A549 (cell line): ENCODE data around the gene WDR49. TPM values are rescaled to one million over a fixed set of nuclear protein-coding genes. Genes with fewer than 3 reads are reported as not detected.

ENCODE experiments used
- ATAC-seq, 2 experiments: fragments of 200-7000 bp in 1 of 2; fragments of >200 bp in 1 of 2; cut with Nextera tagmentation in 1 of 2; cut with Tn5 transposase in 1 of 2; 3 replicates each; pipeline versions ENCODE4 v1.8.0 to v1.9.1; 2018 to 2020; ENCODE audit warnings: mild to moderate bottlenecking in 1 of 2, moderate library complexity in 1 of 2
- CTCF ChIA-PET: fragments of 300-600 bp; sonication (Branson Sonifier 250); formaldehyde crosslinking; extraction: SDS; loops from one replicate; lab custom pipeline; 2021; ENCODE audit warnings: antibody characterized with exemption, inconsistent platforms; lab: Yijun Ruan, JAX
- POLR2A ChIA-PET: fragments of 350-600 bp; formaldehyde crosslinking; extraction: SDS; loops from one replicate; lab custom pipeline; 2021; ENCODE audit warnings: antibody characterized with exemption, inconsistent platforms; lab: Yijun Ruan, JAX
- DNase-seq, 2 experiments: peaks; one replicate each; pipeline versions ENCODE4 v3.0.0 to v3.0.0-alpha.2; 2011 to 2016; ENCODE audit warnings: low read depth in 1 of 2, low spot score in 1 of 2
- FAIRE-seq: peaks from 2 replicates; lab custom pipeline; 2011; peaks lifted over from hg19 to GRCh38; lab: Jason Lieb, UNC
- H3K27ac ChIP-seq, 2 experiments: fragments of >200 bp; sonication (Bioruptor Twin); formaldehyde crosslinking; 3 replicates each; pipeline ENCODE4 v1.5.1; 2016 to 2017
- H3K4me1 ChIP-seq: fragments of >200 bp; sonication (Bioruptor Twin); formaldehyde crosslinking; 3 replicates; pipeline ENCODE4 v1.6.1; 2016
- H3K4me2 ChIP-seq: fragments of >200 bp; sonication (Bioruptor Twin); formaldehyde crosslinking; 3 replicates; pipeline ENCODE4 v1.6.1; 2016
- H3K4me3 ChIP-seq: fragments of >200 bp; sonication (Bioruptor Twin); formaldehyde crosslinking; 3 replicates; pipeline ENCODE4 v1.5.1; 2016
- H3K9me3 ChIP-seq: fragments of >200 bp; sonication (Bioruptor Twin); formaldehyde crosslinking; 3 replicates; pipeline ENCODE4 v1.6.1; 2016
- CEBPB ChIP-seq, 2 experiments: fragments of >200 bp in 1 of 2; sonication (Bioruptor Twin) in 1 of 2; formaldehyde crosslinking in 1 of 2; IDR thresholded peaks; 2 replicates each; pipeline ENCODE4 v1.6.1; 2012 to 2016
- CHD2 ChIP-seq: fragments of 150-350 bp; IDR thresholded peaks from 2 replicates; pipeline ENCODE4 v1.6.1; 2014; ENCODE audit warnings: low read length; ENCODE audit not compliant: partially characterized antibody
- CTCF ChIP-seq: fragments of >200 bp; sonication (Bioruptor Twin); formaldehyde crosslinking; IDR thresholded peaks from 3 replicates; pipeline ENCODE4 v1.5.1; 2016
- GATA3 ChIP-seq: IDR thresholded peaks from 2 replicates; pipeline ENCODE4 v1.6.1; 2012; ENCODE audit warnings: borderline replicate concordance
- HES2 ChIP-seq: fragments of >200 bp; sonication (Bioruptor Twin); formaldehyde crosslinking; IDR thresholded peaks from 2 replicates; pipeline ENCODE4 v1.6.1; 2016
- HOXB5 ChIP-seq: fragments of 250-450 bp; sonication (Bioruptor Pico); IDR thresholded peaks from 2 replicates; pipeline ENCODE4 v1.5.0; 2020; ENCODE audit warnings: mild to moderate bottlenecking, moderate library complexity
- JUN ChIP-seq, 2 experiments: fragments of >200 bp; sonication (Bioruptor Twin); formaldehyde crosslinking; IDR thresholded peaks; 2 replicates in 1 of 2; 3 replicates in 1 of 2; pipeline ENCODE4 v1.6.1; 2016 to 2017
- JUNB ChIP-seq: fragments of >200 bp; sonication (Bioruptor Twin); formaldehyde crosslinking; IDR thresholded peaks from 2 replicates; pipeline ENCODE4 v1.6.1; 2016
- MAX ChIP-seq: IDR thresholded peaks from 2 replicates; pipeline ENCODE4 v1.6.1; 2012
- MAZ ChIP-seq: fragments of 150-350 bp; IDR thresholded peaks from 2 replicates; pipeline ENCODE4 v1.6.1; 2014; ENCODE audit warnings: antibody characterized with exemption, low read depth, low read length, borderline replicate concordance
- MYC ChIP-seq: IDR thresholded peaks from 2 replicates; pipeline ENCODE4 v1.6.1; 2012; ENCODE audit warnings: mild to moderate bottlenecking, inconsistent platforms, low read length, improper control_type of control experiment, borderline replicate concordance
- NR3C1 ChIP-seq: fragments of >200 bp; sonication (Bioruptor Twin); formaldehyde crosslinking; IDR thresholded peaks from 3 replicates; pipeline ENCODE4 v1.6.1; 2017
- PHF8 ChIP-seq: fragments of 200-600 bp; sonication (generic); IDR thresholded peaks from 2 replicates; pipeline ENCODE4 v1.6.1; 2016; ENCODE audit warnings: low read depth, mild to moderate bottlenecking, antibody characterized with exemption, moderate library complexity, borderline replicate concordance
- RAD21 ChIP-seq, 2 experiments: fragments of >200 bp in 1 of 2; sonication (Bioruptor Twin) in 1 of 2; formaldehyde crosslinking in 1 of 2; IDR thresholded peaks in 1 of 2; conservative IDR thresholded peaks in 1 of 2; 2 replicates in 1 of 2; 3 replicates in 1 of 2; pipeline ENCODE4 v1.6.1; 2012 to 2018; ENCODE audit warnings: inconsistent platforms in 1 of 2
- RFX5 ChIP-seq: fragments of 450-650 bp; IDR thresholded peaks from 2 replicates; pipeline ENCODE4 v1.7.1; 2014; ENCODE audit warnings: antibody characterized with exemption, mild to moderate bottlenecking, moderate library complexity
- RNF2 ChIP-seq: fragments of 200-600 bp; sonication (generic); IDR thresholded peaks from 2 replicates; pipeline ENCODE4 v1.6.1; 2016; ENCODE audit warnings: low read depth, mild to moderate bottlenecking, antibody characterized with exemption, moderate library complexity, borderline replicate concordance
- USF2 ChIP-seq: fragments of 450-650 bp; IDR thresholded peaks from 2 replicates; pipeline ENCODE4 v1.6.1; 2014; ENCODE audit warnings: antibody characterized with exemption
- ZC3H11A ChIP-seq: fragments of 450-650 bp; IDR thresholded peaks from 2 replicates; pipeline ENCODE4 v1.6.1; 2014; ENCODE audit warnings: antibody characterized with exemption, mild to moderate bottlenecking
- ZFP36 ChIP-seq: fragments of 450-650 bp; IDR thresholded peaks from 2 replicates; pipeline ENCODE4 v1.6.1; 2014; ENCODE audit warnings: borderline replicate concordance; ENCODE audit not compliant: partially characterized antibody
- ZNF302 ChIP-seq: fragments of 250-450 bp; sonication (Bioruptor Pico); IDR thresholded peaks from 2 replicates; pipeline ENCODE4 v1.9.0; 2021; ENCODE audit warnings: inconsistent platforms, mild to moderate bottlenecking, moderate library complexity
- WGBS: methylation state at CpG from one replicate; pipeline ENCODE4 v1.1.6; 2017; ENCODE audit errors: missing lambda C conversion rate; 5-methylcytosine and 5-hydroxymethylcytosine counted together
- polyA plus RNA-seq, 4 experiments: library from polyadenylated mRNA; depleted of rRNA in 3 of 4; stranded (reverse); fragments of >200 nt; fragmentation: RNase III in 1 of 4; extraction: RNeasy Plus Mini Kit Qiagen cat#74134 plus additional on column Dnase treatment in 1 of 4; gene quantifications; 2 replicates in 3 of 4; 3 replicates in 1 of 4; pipeline ENCODE4 v1.2.3, GENCODE V29; 2011 to 2017

The WDR49 gene
- polyA plus RNA-seq, 2 of the 4 experiments (the other 2 are of a cell fraction), result not detected

- TF ChIP-seq PHF8, result no peak
- no peak for TF ChIP-seq HOXB5 (CRISPR knock-in tag)
Measured at GRCh38 chr3:167521006-167521355, 132.8 kb downstream of the WDR49 start (continued).

- no peak overlapping the region for H3K4me2 ChIP-seq
- FAIRE-seq (no peak), DNase-seq (no peak), ATAC-seq (no peak)
- H3K27ac ChIP-seq, result no peak overlapping the region
- no peak for TF ChIP-seq NR3C1
- no peak for TF ChIP-seq ZC3H11A
- no peak for TF ChIP-seq MYC
- TF ChIP-seq CHD2, result no peak
- TF ChIP-seq JUNB, result no peak
- no peak for TF ChIP-seq USF2
- TF ChIP-seq CTCF, result no peak
- POLR2A ChIA-PET, result no interaction called here
- WGBS, result 64% methylated on average over 2 of the region's 2 CpGs
- no peak overlapping the region for H3K4me3 ChIP-seq
- no peaks in the 10 kb centered on the region for H3K9me3 ChIP-seq
- no peaks in the 10 kb centered on the region for H3K4me1 ChIP-seq
- CTCF ChIA-PET, result no interaction called here
Measured at GRCh38 chr3:167520266-167521005, 133.3 kb downstream of the WDR49 start.

GRCh38 chr3:167507954-167508353, 145.8 kb downstream of the WDR49 start:
- Histone ChIP-seq H3K4me3 (no peak overlapping the region), H3K4me1 (no peaks in the 10 kb centered on the region), H3K27ac (no peak overlapping the region), H3K9me3 (no peaks in the 10 kb centered on the region), H3K4me2 (no peak overlapping the region)
- TF ChIP-seq PHF8 (no peak), MAX (no peak), RAD21 (conservative IDR thresholded peaks at IDR 0.05 in 1 of 2, IDR thresholded peaks at IDR 0.05 in 1 of 2) (no peak), JUN (IDR thresholded peaks at IDR 0.05) (no peak), MAZ (no peak), ZFP36 (no peak), RNF2 (no peak)
- ChIA-PET POLR2A (no interaction called here), CTCF (no interaction called here)
- DNase-seq, result no peak
- WGBS, result 50% methylated on average over 1 of the region's 1 CpG
- FAIRE-seq, result no peak
- no peak for ATAC-seq

GRCh38 chr3:167502401-167502800, 151.3 kb downstream of the WDR49 start:
- TF ChIP-seq PHF8 (no peak), GATA3 (no peak), CHD2 (no peak), HES2 (no peak), CEBPB (IDR thresholded peaks at IDR 0.05) (no peak), RFX5 (no peak), JUNB (no peak), ZNF302 (no peak)
- Histone ChIP-seq H3K4me1 (no peaks in the 10 kb centered on the region), H3K27ac (no peak overlapping the region), H3K4me2 (no peak overlapping the region), H3K9me3 (no peaks in the 10 kb centered on the region), H3K4me3 (no peak overlapping the region)
- ATAC-seq (no peak), DNase-seq (no peak), FAIRE-seq (no peak)
- CTCF ChIA-PET, result no interaction called here
- POLR2A ChIA-PET, result no interaction called here
- 25% methylated on average over 2 of the region's 2 CpGs for WGBS
